GM13977 (cell line): ENCODE measurements around the gene ZNF664.

ENCODE experiments used
- DNase-seq: peaks from one replicate; pipeline ENCODE4 v3.0.0; 2012; ENCODE audit warnings: low spot score
- in situ Hi-C: fragments of 300-500 bp; cut with MboI; formaldehyde crosslinking; loops from one replicate; pipeline ENCODE4 v1.12.0; 2022; ENCODE audit warnings: low sequenced_read_pairs, low pct_unique_long_range_greater_than_20kb, mixed read lengths, inconsistent platforms; ENCODE audit not compliant: unreplicated experiment
- TF ChIP-seq, protein P1 (sequence below): IDR thresholded peaks from 2 replicates; pipeline ENCODE4 v1.5.1; 2012; ENCODE audit warnings: mild to moderate bottlenecking, control low read depth; ENCODE audit not compliant: insufficient read depth; ENCODE audit errors: extremely low read depth, missing control alignments

Gene ZNF664

DNA sequence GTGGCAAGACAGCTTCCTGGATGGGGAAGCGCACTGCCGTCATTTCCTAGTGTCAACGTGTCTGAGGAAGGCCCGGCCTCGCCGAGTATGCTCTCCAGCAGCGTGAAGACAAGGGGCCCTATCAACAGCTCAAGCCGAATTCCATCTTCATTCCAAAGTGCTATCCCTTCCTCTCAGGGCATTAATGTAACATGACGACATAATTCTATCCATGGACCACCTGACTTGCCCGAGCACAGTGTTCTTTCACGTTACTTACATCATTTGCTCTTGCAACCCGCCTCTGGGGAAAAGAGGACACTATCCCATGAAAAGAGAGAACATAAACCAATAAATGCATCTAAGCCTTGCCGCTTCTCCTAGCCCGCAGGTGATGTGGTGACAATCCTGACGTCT is 23.2 kb upstream of the ZNF664 start:
- DNase-seq = no peak
- TF ChIP-seq, protein P1, sequence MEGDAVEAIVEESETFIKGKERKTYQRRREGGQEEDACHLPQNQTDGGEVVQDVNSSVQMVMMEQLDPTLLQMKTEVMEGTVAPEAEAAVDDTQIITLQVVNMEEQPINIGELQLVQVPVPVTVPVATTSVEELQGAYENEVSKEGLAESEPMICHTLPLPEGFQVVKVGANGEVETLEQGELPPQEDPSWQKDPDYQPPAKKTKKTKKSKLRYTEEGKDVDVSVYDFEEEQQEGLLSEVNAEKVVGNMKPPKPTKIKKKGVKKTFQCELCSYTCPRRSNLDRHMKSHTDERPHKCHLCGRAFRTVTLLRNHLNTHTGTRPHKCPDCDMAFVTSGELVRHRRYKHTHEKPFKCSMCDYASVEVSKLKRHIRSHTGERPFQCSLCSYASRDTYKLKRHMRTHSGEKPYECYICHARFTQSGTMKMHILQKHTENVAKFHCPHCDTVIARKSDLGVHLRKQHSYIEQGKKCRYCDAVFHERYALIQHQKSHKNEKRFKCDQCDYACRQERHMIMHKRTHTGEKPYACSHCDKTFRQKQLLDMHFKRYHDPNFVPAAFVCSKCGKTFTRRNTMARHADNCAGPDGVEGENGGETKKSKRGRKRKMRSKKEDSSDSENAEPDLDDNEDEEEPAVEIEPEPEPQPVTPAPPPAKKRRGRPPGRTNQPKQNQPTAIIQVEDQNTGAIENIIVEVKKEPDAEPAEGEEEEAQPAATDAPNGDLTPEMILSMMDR = no peak
- in situ Hi-C loops = no loop called here

DNA sequence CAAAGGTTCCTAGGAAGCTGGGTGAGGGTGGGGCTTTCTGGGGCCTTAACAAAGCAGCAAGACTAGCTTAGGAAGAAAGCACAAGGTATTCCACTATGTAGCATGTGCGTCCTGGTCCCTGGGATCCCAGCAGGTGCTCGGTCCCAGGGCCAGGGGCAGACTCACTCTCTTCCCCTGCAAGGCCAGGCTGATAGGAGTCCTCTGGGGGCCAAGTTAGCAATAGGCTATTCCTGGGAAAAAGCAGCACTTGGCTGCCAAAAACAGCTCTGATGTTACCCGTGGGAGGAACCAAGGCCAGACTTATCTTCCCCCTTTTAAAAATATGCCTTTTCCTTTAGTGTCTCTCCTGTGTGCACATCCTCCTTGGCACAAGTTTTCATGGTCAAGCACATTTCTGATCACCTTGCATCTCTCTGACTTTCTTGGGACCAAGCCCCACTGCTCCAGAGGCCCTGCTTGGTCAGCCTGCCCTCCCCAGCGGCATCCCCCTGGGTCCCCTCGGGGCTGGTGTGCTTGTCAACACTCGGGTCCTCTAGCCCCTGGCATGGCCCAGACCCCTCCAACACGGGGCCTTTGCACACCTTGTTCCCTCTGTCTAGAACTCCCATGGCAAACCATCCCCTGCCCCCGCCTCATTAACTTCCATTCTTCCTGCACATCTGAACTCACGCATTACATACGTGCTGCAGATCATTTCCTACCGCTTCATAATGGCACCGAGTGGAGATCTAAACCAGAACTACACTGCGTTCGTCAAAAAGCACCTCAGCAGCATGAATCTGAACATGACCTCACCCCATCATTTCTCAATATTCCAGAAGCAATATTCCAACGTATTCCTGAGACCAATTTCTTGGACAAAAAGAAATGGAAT is 22.3 kb upstream of the ZNF664 start:
- TF ChIP-seq, protein P1 = no peak
- no peak for DNase-seq
- in situ Hi-C loops = no loop called here

DNA sequence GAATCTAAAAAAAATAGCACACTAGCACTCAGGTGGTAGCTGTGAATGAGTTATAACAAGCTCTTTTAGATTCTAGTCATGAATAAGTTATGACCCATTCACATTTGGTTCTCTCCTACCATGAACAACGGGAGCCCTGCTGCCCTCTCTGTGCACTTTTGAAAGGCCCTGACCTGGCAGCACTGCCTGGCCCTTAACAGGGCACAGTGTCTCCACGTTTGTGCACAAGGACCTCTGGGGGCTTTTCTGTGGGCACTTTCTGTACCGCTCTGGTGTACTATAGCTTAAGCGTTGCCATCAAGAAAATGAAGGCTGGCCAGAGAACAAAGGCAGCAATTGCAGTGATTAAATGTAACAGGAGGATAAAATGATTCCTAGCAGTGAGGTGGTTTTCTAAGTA is 21.5 kb upstream of the ZNF664 start:
- in situ Hi-C loops = no loop called here
- TF ChIP-seq, protein P1 = no peak
- DNase-seq = no peak

DNA sequence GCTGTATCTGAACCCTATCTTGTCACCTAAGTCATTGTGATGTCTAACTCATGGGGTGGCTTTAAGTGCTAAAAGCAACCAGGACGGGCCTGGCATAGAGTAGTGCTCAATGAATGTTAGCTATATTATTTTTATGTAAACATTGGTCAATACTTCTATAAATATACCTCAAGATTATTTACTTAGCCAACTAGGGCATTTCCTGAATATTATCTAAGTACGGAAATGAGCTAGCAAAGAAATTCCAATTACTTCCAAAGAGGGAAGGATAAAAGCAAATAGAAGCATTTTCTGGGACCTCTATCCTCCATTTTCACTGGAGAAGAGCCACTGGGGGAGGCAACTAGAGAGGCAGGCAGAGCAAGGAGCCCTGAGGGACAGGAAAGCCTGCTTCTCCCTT is 21.0 kb upstream of the ZNF664 start:
- in situ Hi-C loops = no loop called here
- DNase-seq = no peak

DNA sequence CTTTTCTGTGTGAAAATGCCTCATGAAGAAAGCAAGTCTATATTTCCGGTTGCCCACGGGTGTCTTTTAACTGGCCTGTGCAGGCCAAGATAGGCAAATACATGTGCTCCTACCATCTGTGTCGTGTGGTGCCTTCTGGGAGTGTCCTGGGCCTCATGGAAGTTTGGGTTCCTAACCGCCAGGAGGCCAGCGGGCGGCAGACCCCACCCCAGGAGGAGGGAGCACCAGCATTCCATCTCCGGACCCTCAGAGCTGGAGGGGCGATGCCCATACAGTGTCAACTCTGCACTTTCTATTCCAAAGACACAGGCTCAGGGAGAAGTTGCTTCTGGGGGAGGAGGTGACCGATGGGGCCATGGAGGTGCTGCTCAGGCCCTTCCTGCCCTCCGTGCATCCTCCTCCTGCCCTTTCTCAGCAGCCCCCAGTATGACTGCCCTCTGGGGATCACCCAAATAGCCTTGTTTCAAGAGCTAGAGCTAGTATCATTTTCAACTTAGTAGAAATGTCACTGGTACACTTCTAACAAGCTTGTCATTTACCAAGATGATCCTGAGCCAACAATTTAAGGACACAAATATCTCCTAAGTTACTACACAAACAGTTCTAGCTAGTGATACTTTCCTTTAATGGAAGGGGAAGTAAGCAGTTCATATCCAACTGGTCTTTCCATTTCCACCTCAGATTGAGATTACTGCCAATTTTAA is 18.2 kb upstream of the ZNF664 start:
- in situ Hi-C loops = no loop called here
- DNase-seq = no peak
- TF ChIP-seq, protein P1 = no peak

More for the DNA sequence above, 21.0 kb upstream of the ZNF664 start:
- TF ChIP-seq, protein P1 = no peak

DNA sequence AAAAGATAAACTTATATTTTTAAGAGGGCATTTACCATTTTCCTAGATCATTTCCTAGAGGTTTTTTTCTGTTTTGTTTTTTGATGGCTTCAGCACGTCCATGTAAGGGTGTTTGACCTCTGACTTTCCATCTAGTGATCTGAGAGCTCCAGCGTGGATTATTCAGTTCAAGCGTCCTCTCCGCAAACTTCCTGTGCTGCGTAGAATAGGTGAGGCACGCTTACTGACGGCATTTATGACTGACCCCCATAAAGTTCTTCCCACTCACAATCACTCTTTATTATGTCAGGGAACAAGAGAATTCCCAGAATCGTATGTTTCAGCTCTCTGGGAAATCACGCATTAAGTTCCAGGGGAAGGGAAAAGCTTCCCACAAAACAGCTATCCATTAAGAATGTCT is 16.8 kb upstream of the ZNF664 start:
- in situ Hi-C loops = no loop called here
- TF ChIP-seq, protein P1 = no peak
- no peak for DNase-seq
